ENCODE results near the gene FUCA1.
"Not testable (repeated sequence)": the region's sequence is repeated elsewhere in the genome, so short reads cannot be mapped to it uniquely, and the experiment has no call there.

- not testable (repeated sequence) for TF ChIP-seq POLR2A (IDR thresholded peaks at IDR 0.05)
- TF ChIP-seq, protein P1, sequence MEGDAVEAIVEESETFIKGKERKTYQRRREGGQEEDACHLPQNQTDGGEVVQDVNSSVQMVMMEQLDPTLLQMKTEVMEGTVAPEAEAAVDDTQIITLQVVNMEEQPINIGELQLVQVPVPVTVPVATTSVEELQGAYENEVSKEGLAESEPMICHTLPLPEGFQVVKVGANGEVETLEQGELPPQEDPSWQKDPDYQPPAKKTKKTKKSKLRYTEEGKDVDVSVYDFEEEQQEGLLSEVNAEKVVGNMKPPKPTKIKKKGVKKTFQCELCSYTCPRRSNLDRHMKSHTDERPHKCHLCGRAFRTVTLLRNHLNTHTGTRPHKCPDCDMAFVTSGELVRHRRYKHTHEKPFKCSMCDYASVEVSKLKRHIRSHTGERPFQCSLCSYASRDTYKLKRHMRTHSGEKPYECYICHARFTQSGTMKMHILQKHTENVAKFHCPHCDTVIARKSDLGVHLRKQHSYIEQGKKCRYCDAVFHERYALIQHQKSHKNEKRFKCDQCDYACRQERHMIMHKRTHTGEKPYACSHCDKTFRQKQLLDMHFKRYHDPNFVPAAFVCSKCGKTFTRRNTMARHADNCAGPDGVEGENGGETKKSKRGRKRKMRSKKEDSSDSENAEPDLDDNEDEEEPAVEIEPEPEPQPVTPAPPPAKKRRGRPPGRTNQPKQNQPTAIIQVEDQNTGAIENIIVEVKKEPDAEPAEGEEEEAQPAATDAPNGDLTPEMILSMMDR (IDR thresholded peaks at IDR 0.05), result not testable (repeated sequence)
Measured at GRCh38 chr1:23900017-23900416, 31.9 kb upstream of the FUCA1 start.
